IPS DF 6.9 (cell line): Measurements from ENCODE around the gene SETBP1.

Experiments
- DNase-seq: peaks from one replicate; pipeline ENCODE4 v3.0.0-alpha.2; 2013; ENCODE audit warnings: low read depth, low spot score
- H3K27ac ChIP-seq: one replicate; pipeline ENCODE4 v1.5.1; 2013; ENCODE audit warnings: low read length, control low read depth
- H3K27me3 ChIP-seq: 2 replicates; pipeline ENCODE4 v1.6.1; 2013; ENCODE audit warnings: mild to moderate bottlenecking, low read length; ENCODE audit not compliant: control insufficient read depth, insufficient read depth
- H3K36me3 ChIP-seq: 2 replicates; pipeline ENCODE4 v1.6.1; 2013; ENCODE audit warnings: low read length; ENCODE audit not compliant: control insufficient read depth, insufficient read depth
- H3K4me1 ChIP-seq: 2 replicates; pipeline ENCODE4 v1.6.1; 2013; ENCODE audit warnings: low read length; ENCODE audit not compliant: control insufficient read depth, insufficient read depth
- H3K4me3 ChIP-seq: 2 replicates; pipeline ENCODE4 v1.5.1; 2013; ENCODE audit warnings: mild to moderate bottlenecking, low read length
- H3K9me3 ChIP-seq: 2 replicates; pipeline ENCODE4 v1.6.1; 2013; ENCODE audit warnings: low read length, inconsistent platforms; ENCODE audit not compliant: control insufficient read depth, insufficient read depth
- WGBS: extraction: QIAGEN DNeasy Blood & Tissue Kit; methylation state at CpG from one replicate; pipeline ENCODE4 v1.1.7; 2013; ENCODE audit warnings: mixed read lengths, missing lambda C conversion rate; ENCODE audit not compliant: insufficient read length, insufficient coverage; 5-methylcytosine and 5-hydroxymethylcytosine counted together

SETBP1 gene

GRCh38 chr18:45103319-45104048, 422.8 kb downstream of the SETBP1 start:
- Histone ChIP-seq H3K4me1 (no peaks in the 10 kb centered on the region), H3K4me3 (no peak overlapping the region), H3K9me3 (no peaks in the 10 kb centered on the region), H3K27me3 (no peaks in the 10 kb centered on the region), H3K36me3 (no peaks in the 10 kb centered on the region), H3K27ac (no peak overlapping the region)
- DNase-seq, result no peak
- no CpG with 5 or more reads among the region's 5 CpGs for WGBS

- no peak overlapping the region for H3K4me3 ChIP-seq
- no peaks in the 10 kb centered on the region for H3K27me3 ChIP-seq
- no peak overlapping the region for H3K27ac ChIP-seq
- DNase-seq, result no peak
- H3K4me1 ChIP-seq, result no peaks in the 10 kb centered on the region
- no CpG with 5 or more reads among the region's 1 CpG for WGBS
- H3K9me3 ChIP-seq, result no peaks in the 10 kb centered on the region
- no peaks in the 10 kb centered on the region for H3K36me3 ChIP-seq
Observed at GRCh38 chr18:45104049-45104395, 423.3 kb downstream of the SETBP1 start.

GRCh38 chr18:45106331-45106774, 425.7 kb downstream of the SETBP1 start:
- no peaks in the 10 kb centered on the region for H3K9me3 ChIP-seq
- no peak overlapping the region for H3K4me3 ChIP-seq
- H3K27ac ChIP-seq, result no peak overlapping the region
- WGBS, result no CpG with 5 or more reads among the region's 2 CpGs
- no peaks in the 10 kb centered on the region for H3K27me3 ChIP-seq
- H3K4me1 ChIP-seq, result no peaks in the 10 kb centered on the region
- H3K36me3 ChIP-seq, result no peaks in the 10 kb centered on the region
- DNase-seq, result no peak

GRCh38 chr18:45107425-45107824, 426.7 kb downstream of the SETBP1 start:
- WGBS, result no CpG with 5 or more reads among the region's 1 CpG
- no peaks in the 10 kb centered on the region for H3K9me3 ChIP-seq
- no peaks in the 10 kb centered on the region for H3K36me3 ChIP-seq
- H3K4me1 ChIP-seq, result no peaks in the 10 kb centered on the region
- DNase-seq, result no peak
- H3K4me3 ChIP-seq, result no peak overlapping the region
- H3K27ac ChIP-seq, result no peak overlapping the region
- no peaks in the 10 kb centered on the region for H3K27me3 ChIP-seq

- Histone ChIP-seq H3K4me1 (no peaks in the 10 kb centered on the region), H3K9me3 (no peaks in the 10 kb centered on the region), H3K27me3 (no peaks in the 10 kb centered on the region), H3K36me3 (no peaks in the 10 kb centered on the region), H3K4me3 (no peak overlapping the region), H3K27ac (no peak overlapping the region)
- no peak for DNase-seq
- WGBS, result no CpG with 5 or more reads among the region's 7 CpGs
Observed at GRCh38 chr18:45108754-45109153, 428.1 kb downstream of the SETBP1 start.

GRCh38 chr18:45109271-45109670, 428.6 kb downstream of the SETBP1 start:
- WGBS, result no CpG with 5 or more reads among the region's 2 CpGs
- H3K27ac ChIP-seq, result no peak overlapping the region
- no peaks in the 10 kb centered on the region for H3K9me3 ChIP-seq
- H3K27me3 ChIP-seq, result no peaks in the 10 kb centered on the region
- no peaks in the 10 kb centered on the region for H3K4me1 ChIP-seq
- no peak overlapping the region for H3K4me3 ChIP-seq
- H3K36me3 ChIP-seq, result no peaks in the 10 kb centered on the region
- DNase-seq, result no peak

- Histone ChIP-seq H3K9me3 (no peaks in the 10 kb centered on the region), H3K4me1 (no peaks in the 10 kb centered on the region), H3K27ac (no peak overlapping the region), H3K27me3 (no peaks in the 10 kb centered on the region), H3K36me3 (no peaks in the 10 kb centered on the region), H3K4me3 (no peak overlapping the region)
- DNase-seq, result no peak
Observed at GRCh38 chr18:45109706-45110105, 429.0 kb downstream of the SETBP1 start.

GRCh38 chr18:45110577-45111501, 430.2 kb downstream of the SETBP1 start:
- Histone ChIP-seq H3K9me3 (no peaks in the 10 kb centered on the region), H3K27me3 (no peaks in the 10 kb centered on the region), H3K36me3 (no peaks in the 10 kb centered on the region), H3K4me3 (no peak overlapping the region), H3K27ac (no peak overlapping the region), H3K4me1 (no peaks in the 10 kb centered on the region)
- DNase-seq, result no peak
- whole genome bisulfite sequencing, result no CpG with 5 or more reads among the region's 7 CpGs

- H3K27me3 ChIP-seq, result no peaks in the 10 kb centered on the region
- no peak overlapping the region for H3K27ac ChIP-seq
- DNase-seq, result no peak
- no peak overlapping the region for H3K4me3 ChIP-seq
- H3K9me3 ChIP-seq, result no peaks in the 10 kb centered on the region
- H3K36me3 ChIP-seq, result no peaks in the 10 kb centered on the region
- WGBS, result no CpG with 5 or more reads among the region's 1 CpG
- no peaks in the 10 kb centered on the region for H3K4me1 ChIP-seq
Observed at GRCh38 chr18:45111502-45111848, 430.8 kb downstream of the SETBP1 start.

- Histone ChIP-seq H3K27ac (no peak overlapping the region), H3K36me3 (no peaks in the 10 kb centered on the region), H3K4me1 (no peaks in the 10 kb centered on the region), H3K9me3 (no peaks in the 10 kb centered on the region), H3K4me3 (no peak overlapping the region), H3K27me3 (no peaks in the 10 kb centered on the region)
- no CpG with 5 or more reads among the region's 1 CpG for WGBS
- DNase-seq, result no peak
Observed at GRCh38 chr18:45112682-45113081, 432.0 kb downstream of the SETBP1 start.
